GM21786 (cell line): ENCODE results near the gene TEX30.

ENCODE experiments used
- ATAC-seq: cut with Tn5 transposase; IDR thresholded peaks from one replicate; pipeline ENCODE4 v1.9.1; 2021; ENCODE audit not compliant: unreplicated experiment

Gene TEX30

GRCh38 chr13:102779436-102780159 is 6.0 kb upstream of the TEX30 start:
- ATAC-seq, result no peak

GRCh38 chr13:102777736-102778135 is 4.2 kb upstream of the TEX30 start:
- no peak for ATAC-seq

GRCh38 chr13:102776271-102776670 is 2.7 kb upstream of the TEX30 start:
- no peak for ATAC-seq

GRCh38 chr13:102774591-102775520 is 1.3 kb upstream of the TEX30 start:
- ATAC-seq, result no peak

GRCh38 chr13:102774214-102774568 is 605 bp upstream of the TEX30 start:
- ATAC-seq, result no peak

- no peak for ATAC-seq
Observed at GRCh38 chr13:102772042-102772425, 1.6 kb downstream of the TEX30 start.

- no peak for ATAC-seq
Observed at GRCh38 chr13:102771298-102772041, 2.1 kb downstream of the TEX30 start.

- ATAC-seq, result no peak
Observed at GRCh38 chr13:102770435-102770834, 3.2 kb downstream of the TEX30 start.

- ATAC-seq, result no peak
Observed at GRCh38 chr13:102769679-102770078, 3.9 kb downstream of the TEX30 start.

- ATAC-seq, result no peak
Observed at GRCh38 chr13:102768909-102769308, 4.7 kb downstream of the TEX30 start.

- no peak for ATAC-seq
Observed at GRCh38 chr13:102763741-102764140, 9.8 kb downstream of the TEX30 start.

GRCh38 chr13:102761071-102761470 is 12.5 kb downstream of the TEX30 start:
- ATAC-seq, result no peak

GRCh38 chr13:102758842-102759241 is 14.7 kb downstream of the TEX30 start:
- ATAC-seq, result no peak

- no peak for ATAC-seq
Observed at GRCh38 chr13:102757006-102757405, 16.6 kb downstream of the TEX30 start.

- ATAC-seq, result no peak
Observed at GRCh38 chr13:102751886-102752285, 21.7 kb downstream of the TEX30 start.

GRCh38 chr13:102742506-102742905 is 31.1 kb downstream of the TEX30 start:
- ATAC-seq, result no peak

GRCh38 chr13:102742101-102742500 is 31.5 kb downstream of the TEX30 start:
- no peak for ATAC-seq

- no peak for ATAC-seq
Observed at GRCh38 chr13:102729560-102730270, 43.9 kb downstream of the TEX30 start.

GRCh38 chr13:102726430-102726829 is 47.2 kb downstream of the TEX30 start:
- peak; percentile 48 for ATAC-seq

GRCh38 chr13:102724923-102725322 is 48.7 kb downstream of the TEX30 start:
- ATAC-seq, result no peak

GRCh38 chr13:102721800-102722231 is 51.8 kb downstream of the TEX30 start:
- ATAC-seq, result no peak
